ENCODE data around the gene CSMD2.

The CSMD2 gene

DNA sequence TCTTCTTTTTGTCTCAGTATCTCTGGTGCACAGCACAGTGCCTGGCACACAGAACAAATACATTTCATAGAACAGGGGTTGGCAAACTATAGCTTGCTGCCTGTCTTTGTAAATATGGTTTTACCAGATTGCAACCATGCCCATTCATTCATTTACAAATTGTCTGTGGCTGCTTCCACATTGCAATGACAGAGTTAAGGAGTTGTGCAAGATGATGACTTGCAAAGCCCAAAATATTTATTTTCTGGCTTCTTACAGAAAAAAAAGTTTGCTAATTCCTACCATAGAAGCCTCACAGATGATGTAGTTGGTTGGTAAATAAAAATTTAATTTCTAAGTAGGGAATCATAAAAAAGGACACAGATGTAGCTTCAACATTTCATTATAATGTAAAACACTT, 312.3 kb downstream of the CSMD2 start:
- no peak for DNase-seq (ENCODE audit: low read depth)

DNA sequence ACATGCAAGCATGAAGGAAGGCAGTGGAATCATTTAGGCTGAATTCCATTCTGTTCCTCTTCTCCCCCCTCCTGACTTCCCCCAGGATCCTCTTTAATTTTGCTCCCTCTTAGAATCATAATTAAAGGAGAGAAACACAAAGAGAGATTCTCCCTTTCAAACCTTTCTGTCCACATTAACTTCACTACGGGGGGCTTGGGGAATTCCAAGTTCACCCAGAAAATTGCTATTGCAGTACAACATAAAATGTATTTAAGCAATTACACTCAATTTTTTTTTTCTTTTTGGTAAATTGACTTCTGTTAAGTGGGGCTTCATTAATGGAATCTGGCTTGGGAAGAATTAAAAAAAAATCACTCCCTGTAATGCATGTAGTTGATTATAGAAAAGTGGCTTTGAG, 314.5 kb downstream of the CSMD2 start:
- no peak for DNase-seq (ENCODE audit: low read depth)

GRCh38 chr1:33849211-33849610, 315.8 kb downstream of the CSMD2 start:
- DNase-seq (ENCODE audit: low read depth): no peak

DNA sequence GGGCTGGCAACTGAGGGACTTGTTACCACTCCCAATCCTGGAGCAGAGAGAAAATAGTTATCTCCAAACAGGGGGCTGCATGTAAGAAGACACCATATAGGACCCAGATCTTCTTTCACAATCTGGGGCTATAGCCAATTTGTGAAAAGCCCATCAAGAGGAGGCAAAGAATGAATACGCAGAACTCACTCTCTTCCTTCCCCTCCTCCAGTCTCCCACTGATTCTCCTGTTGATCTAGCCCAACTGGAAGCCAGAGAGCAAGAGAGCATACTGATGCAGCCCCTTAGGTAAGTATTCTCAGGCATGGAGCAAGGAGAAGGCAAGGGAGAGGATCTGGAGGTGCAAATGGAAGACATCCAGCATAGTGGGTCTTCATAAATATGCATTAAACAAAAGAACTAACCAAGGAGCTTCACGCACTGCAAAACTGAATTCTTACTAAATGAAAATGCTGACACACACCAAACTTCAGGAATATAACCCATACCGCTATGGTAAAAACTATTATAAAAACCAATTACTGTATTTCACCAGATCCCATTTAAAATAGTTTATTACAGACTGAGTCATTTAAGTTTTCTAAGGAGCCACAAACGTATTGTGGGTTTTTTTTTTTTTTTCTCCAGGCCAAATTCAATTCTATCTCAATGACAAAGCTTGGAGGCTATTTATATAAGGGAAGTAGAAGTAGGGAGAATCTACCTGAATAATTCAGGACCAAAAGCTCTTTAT, 316.7 kb downstream of the CSMD2 start:
- DNase-seq (ENCODE audit: low read depth): no peak

GRCh38 chr1:33846861-33847260, 318.2 kb downstream of the CSMD2 start:
- no peak for DNase-seq (ENCODE audit: low read depth)

DNA sequence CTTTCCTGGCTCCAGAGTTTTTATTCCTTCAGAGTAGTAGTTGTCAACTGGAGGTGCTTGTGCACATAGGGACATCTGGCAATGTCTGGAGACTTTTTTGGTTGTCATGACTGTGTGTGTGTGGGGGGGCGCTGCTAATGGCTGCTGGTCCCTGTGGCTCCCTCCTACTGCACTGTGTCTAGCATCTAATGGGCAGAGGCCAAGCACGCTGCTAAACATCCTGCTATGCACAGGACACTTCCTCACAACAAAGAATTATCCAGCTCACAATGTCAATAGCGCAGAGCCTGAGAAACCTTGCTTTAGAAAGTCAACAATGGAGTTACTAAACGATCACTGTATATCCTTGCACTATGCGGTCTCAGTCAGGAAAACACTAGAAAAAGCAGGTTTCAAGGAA, 320.9 kb downstream of the CSMD2 start:
- DNase-seq (ENCODE audit: low read depth): no peak

DNA sequence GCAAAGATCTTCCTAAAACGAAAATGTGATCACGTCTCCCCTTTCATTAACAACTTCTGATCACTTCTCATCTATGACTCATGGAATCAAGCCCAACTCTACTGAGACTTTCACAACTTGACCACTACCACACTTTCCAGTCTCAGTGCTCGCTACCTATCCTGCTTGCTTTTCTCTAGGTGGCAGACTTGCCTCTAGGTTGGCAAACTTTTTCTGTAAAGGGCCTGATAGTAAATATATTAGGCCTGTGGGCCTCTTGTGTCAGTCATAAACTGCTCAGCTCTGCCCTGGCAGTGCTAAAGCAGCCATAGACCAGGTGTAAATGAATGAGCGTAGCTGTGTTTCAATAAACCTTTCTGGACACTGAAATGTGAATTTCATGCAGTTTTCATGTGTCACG, 322.7 kb downstream of the CSMD2 start:
- no peak for DNase-seq (ENCODE audit: low read depth)

GRCh38 chr1:33841494-33841893, 323.5 kb downstream of the CSMD2 start:
- no peak for DNase-seq (ENCODE audit: low read depth)

- DNase-seq (ENCODE audit: low read depth): no peak
Measured at GRCh38 chr1:33837635-33838034, 327.4 kb downstream of the CSMD2 start.

DNA sequence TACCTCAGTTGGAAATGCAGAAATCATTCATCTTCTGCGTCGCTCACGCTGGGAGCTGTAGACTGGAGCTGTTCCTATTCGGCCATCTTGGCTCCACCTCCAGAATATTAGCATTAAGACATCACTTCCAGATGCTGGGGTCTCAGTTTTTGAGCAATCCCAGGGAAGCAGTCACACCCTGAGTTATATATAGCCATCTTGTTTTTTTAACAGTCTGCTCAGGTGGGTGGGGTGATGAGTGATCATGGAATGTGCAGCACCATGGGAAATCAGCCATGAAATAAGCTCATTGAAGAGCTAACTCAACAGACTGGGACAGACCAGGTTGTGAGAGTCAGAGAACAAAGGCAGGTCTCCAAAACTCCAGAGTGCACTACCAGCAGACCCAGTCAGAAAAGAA, 328.1 kb downstream of the CSMD2 start:
- DNase-seq (ENCODE audit: low read depth): no peak

- no peak for DNase-seq (ENCODE audit: low read depth)
Measured at GRCh38 chr1:33828654-33829053, 336.4 kb downstream of the CSMD2 start.

DNA sequence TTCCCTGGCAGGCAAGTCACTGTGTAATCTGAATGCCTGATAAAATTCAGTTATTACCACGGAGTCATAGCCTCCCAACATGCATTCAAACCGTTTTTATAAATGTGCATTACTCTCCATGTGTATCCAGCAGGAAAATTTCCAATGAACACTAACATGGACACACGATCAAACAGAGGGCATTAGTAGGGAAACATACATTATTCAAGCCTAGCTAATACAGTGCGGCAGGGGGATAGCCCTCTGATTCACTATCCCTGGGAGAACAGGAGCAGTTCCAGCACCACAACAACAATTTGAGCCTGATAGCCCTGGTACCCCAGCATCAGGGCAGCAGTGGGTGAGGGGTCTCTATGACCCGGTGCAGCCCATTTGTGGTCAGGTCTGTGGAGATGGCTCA, 337.0 kb downstream of the CSMD2 start:
- no peak for DNase-seq (ENCODE audit: low read depth)

- DNase-seq (ENCODE audit: low read depth): no peak
Measured at GRCh38 chr1:33826711-33827110, 338.3 kb downstream of the CSMD2 start.

DNA sequence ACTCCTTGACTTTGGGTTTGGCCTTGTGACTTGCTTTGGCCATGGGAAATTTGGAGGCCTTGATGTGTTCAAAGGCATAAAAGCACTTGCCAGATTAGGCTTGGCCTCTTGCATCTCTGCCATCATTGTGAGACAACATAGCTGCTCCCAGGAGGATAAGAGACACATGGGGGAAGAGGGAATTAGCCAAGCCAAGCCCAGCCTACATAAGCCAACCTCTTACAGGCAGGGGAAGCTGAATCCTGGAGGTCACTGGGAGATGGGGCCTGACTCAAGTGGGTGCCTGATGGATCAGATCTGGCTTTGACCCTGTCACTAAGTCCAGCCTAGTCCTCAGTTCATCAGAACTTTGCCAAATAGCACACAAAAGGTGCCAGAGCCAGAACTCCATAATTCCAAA, 338.7 kb downstream of the CSMD2 start:
- DNase-seq (ENCODE audit: low read depth): no peak

DNA sequence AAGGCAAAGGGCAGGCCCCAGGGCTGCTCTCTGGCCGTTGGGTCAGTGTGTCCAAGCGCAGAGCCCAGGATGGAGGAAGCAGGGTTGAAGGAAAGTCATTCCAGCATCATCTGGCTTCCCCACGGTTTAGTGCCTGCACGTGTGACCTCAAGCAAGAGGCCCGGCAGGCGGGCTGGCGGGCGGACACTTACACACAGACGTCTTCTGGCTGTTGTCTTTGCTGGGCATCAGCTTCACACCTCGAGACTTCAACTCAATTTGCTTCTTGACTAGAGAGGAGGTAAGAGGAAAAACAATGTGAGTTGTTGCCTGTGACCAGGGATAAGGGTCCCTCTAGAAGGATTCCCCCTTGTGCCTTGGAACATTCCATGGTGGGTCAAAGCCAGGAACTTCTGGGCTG, 339.5 kb downstream of the CSMD2 start:
- DNase-seq (ENCODE audit: low read depth): no peak

GRCh38 chr1:33824971-33825370, 340.1 kb downstream of the CSMD2 start:
- no peak for DNase-seq (ENCODE audit: low read depth)

DNA sequence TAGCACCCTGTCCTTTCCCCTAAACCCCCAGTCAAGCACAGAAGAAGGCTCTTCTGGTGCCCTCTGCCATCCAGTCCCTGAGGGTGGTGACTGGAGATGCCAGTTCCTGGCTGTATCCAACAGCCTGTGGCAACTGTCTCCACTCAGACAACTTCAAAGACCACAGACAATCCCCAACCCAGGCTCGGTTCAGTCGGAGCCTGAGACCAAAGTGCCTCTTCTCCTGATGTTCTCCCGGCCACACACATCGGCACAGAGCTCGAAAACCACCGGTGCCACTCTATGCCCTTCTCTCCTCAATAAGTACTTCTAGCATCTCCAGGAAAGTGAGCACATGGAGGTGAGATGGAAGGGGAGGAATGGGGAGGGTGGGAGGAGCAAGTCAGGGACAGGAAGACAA, 340.7 kb downstream of the CSMD2 start:
- no peak for DNase-seq (ENCODE audit: low read depth)

DNA sequence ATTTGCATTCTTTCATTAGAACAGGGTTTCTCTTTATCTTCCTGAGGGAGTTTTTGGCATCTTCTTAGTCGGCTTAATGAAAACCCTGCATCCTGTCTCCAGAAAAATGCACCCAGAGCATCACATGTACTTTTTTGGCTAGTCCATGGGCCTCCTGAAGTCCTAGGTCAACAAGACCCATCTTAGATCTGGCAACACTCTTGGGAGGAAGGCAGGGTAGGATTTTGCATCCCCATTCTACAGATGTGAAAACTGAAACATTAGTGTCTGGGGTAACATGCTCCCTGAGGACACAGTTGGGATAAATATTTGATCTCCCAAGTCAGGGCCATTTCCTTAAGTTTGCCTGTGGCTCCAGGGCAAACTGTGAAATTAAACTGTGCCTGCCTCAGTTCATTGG, 341.2 kb downstream of the CSMD2 start:
- DNase-seq (ENCODE audit: low read depth): no peak

DNA sequence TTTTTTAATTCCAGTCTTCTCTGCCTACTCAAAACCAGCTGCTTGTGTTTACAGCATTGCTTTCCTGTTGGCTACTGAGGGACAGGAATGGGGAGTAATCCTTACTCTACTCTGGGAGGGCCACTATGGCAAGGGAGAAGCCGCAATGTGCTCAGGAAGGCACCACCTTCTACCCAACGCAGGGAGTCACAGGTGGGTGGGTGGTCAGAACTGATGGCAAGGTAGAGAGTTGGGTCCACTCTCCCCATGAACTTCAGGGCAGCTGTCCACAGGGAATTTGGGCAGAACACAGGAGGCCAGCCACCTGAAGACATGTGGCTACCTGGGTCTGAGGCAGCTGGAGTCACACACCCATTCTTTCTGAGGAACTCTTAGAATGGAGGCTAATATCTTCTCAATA, 341.6 kb downstream of the CSMD2 start:
- no peak for DNase-seq (ENCODE audit: low read depth)

GRCh38 chr1:33822396-33822795, 342.6 kb downstream of the CSMD2 start:
- no peak for DNase-seq (ENCODE audit: low read depth)

GRCh38 chr1:33821291-33821690, 343.7 kb downstream of the CSMD2 start:
- DNase-seq (ENCODE audit: low read depth): no peak

DNA sequence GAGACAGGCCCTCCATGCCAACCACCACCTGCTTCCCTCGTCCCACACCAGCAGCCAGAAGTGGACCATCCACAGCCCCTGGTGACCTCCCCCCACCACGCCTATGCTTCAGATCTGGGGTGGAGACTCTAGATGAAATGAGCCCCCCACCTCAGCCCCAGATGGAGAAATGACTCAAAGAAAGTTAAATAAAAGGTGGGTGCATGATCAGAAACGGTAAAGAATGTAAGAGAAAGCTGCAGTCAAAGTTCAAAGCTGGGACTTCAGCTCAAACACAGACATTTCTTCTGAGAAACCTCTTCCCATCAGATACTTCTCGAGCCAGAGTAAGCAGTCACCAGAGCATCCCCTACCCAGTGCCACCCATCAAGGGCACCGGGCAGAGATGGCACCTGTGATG, 344.2 kb downstream of the CSMD2 start:
- DNase-seq (ENCODE audit: low read depth): no peak

DNA sequence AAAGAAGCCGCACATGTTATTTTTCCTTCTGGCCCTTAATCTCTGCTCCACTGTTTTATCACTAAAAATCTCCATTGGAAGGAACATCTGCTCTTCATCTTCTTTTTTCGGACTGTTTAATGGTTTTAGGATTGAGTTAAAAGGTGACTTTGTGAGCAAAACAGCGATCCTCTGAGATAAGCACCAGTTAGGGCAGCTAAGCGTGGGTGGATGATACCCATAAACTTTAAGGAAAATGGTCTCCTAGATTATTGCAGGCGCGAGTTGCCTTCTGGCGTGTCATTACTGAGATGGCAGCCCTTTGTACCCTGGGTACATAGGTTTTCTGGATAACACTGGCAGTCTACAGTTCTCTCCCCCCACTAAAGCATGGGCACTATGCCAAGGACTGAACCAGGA, 345.1 kb downstream of the CSMD2 start:
- DNase-seq (ENCODE audit: low read depth): no peak

GRCh38 chr1:33819290-33819912, 345.6 kb downstream of the CSMD2 start:
- no peak for DNase-seq (ENCODE audit: low read depth)
